Panc1 (cell line): ENCODE measurements around the gene STAP1. TPM values are rescaled to one million over a fixed set of nuclear protein-coding genes. Genes with fewer than 3 reads are reported as not detected.

Experiments
- ATAC-seq: fragments of 200-7000 bp; cut with Tn5 transposase; 2 replicates; pipeline ENCODE4 v1.9.1; 2020; ENCODE audit warnings: mild to moderate bottlenecking, moderate library complexity
- BruUV-seq: library from RNA; stranded (reverse); fragments of 400-500 nt; replicated peaks from 2 replicates; lab custom pipeline; 2021; lab: Mats Ljungman, UMichigan
- CTCF ChIA-PET: fragments of 300-600 bp; sonication (Branson Sonifier 250); formaldehyde crosslinking; loops from one replicate; lab custom pipeline; 2022; ENCODE audit warnings: antibody characterized with exemption; lab: Charles Lee
- POLR2A ChIA-PET: fragments of 300-600 bp; sonication (Branson Sonifier 250); formaldehyde crosslinking; loops from one replicate; lab custom pipeline; 2022; ENCODE audit warnings: antibody characterized with exemption; lab: Charles Lee
- DNase-seq: peaks from one replicate; pipeline ENCODE4 v3.0.0-alpha.2; 2010; ENCODE audit warnings: low read depth, low spot score
- H3K27ac ChIP-seq: 2 replicates; pipeline ENCODE4 v1.5.1; 2011; ENCODE audit warnings: mild to moderate bottlenecking, low read length, inconsistent platforms
- H3K27me3 ChIP-seq: fragments of 200-500 bp; sonication (Bioruptor generic); 2 replicates; pipeline ENCODE4 v1.6.0; 2014; ENCODE audit warnings: low read length, inconsistent platforms; ENCODE audit not compliant: control insufficient read depth, insufficient read depth
- H3K36me3 ChIP-seq: fragments of 200-500 bp; sonication (Bioruptor generic); 2 replicates; pipeline ENCODE4 v1.5.1; 2014; ENCODE audit warnings: inconsistent platforms, mild to moderate bottlenecking, low read length, moderate library complexity; ENCODE audit not compliant: control insufficient read depth, insufficient read depth
- H3K4me1 ChIP-seq: 2 replicates; pipeline ENCODE4 v1.5.1; 2011; ENCODE audit warnings: inconsistent platforms, mild to moderate bottlenecking, low read length, moderate library complexity; ENCODE audit not compliant: control insufficient read depth, insufficient read depth
- H3K4me3 ChIP-seq, 2 experiments: 2 replicates each; pipeline ENCODE4 v1.5.1; 2011 to 2012; ENCODE audit warnings: low read depth in 2 of 2, low read length in 2 of 2, mild to moderate bottlenecking in 2 of 2, inconsistent platforms in 1 of 2, moderate library complexity in 1 of 2
- H3K9me3 ChIP-seq: fragments of 200-500 bp; sonication (Bioruptor generic); 2 replicates; pipeline ENCODE4 v1.5.1; 2014; ENCODE audit warnings: low read depth, mild to moderate bottlenecking, inconsistent platforms, low read length, moderate library complexity; ENCODE audit not compliant: control insufficient read depth, insufficient read depth
- CTCF ChIP-seq: fragments of 450-650 bp; IDR thresholded peaks from 2 replicates; pipeline ENCODE4 v1.5.1; 2017; ENCODE audit warnings: mild to moderate bottlenecking
- POLR2AphosphoS5 ChIP-seq: IDR thresholded peaks from 2 replicates; pipeline ENCODE4 v1.6.1; 2012; ENCODE audit warnings: mild to moderate bottlenecking, low read depth, low read length, moderate library complexity
- REST ChIP-seq, 2 experiments: IDR thresholded peaks; 2 replicates each; pipeline ENCODE4 v1.6.1; 2011 to 2012; ENCODE audit warnings: low read depth in 2 of 2, control low read depth in 1 of 2, low read length in 1 of 2, mild to moderate bottlenecking in 1 of 2, moderate library complexity in 1 of 2; ENCODE audit not compliant: insufficient read depth in 1 of 2
- SIN3A ChIP-seq: IDR thresholded peaks from 2 replicates; pipeline ENCODE4 v1.6.1; 2012; ENCODE audit warnings: low read depth, mild to moderate bottlenecking, low read length, moderate library complexity, borderline replicate concordance; ENCODE audit not compliant: insufficient read depth
- TCF7L2 ChIP-seq: IDR thresholded peaks from 2 replicates; pipeline ENCODE4 v1.6.1; 2011; ENCODE audit warnings: mild to moderate bottlenecking, low read depth, low read length, inconsistent platforms
- in situ Hi-C: cut with HindIII; loops from 2 replicates; pipeline ENCODE4 v1.10.0; 2016; ENCODE audit warnings: low sequenced_read_pairs, low pct_unique_long_range_greater_than_20kb
- intact Hi-C: fragments of 100-400 bp; cut with micrococcal nuclease; formaldehyde crosslinking; loops from one replicate; pipeline ENCODE4 v1.10.0; 2022; ENCODE audit not compliant: unreplicated experiment
- total RNA-seq: library from RNA; stranded (reverse); gene quantifications from one replicate; pipeline ENCODE4 v1.2.1, GENCODE V29; 2021; ENCODE audit not compliant: unreplicated experiment

STAP1 gene
- total RNA-seq, 1 experiment from 2014 or later, result not detected

DNA sequence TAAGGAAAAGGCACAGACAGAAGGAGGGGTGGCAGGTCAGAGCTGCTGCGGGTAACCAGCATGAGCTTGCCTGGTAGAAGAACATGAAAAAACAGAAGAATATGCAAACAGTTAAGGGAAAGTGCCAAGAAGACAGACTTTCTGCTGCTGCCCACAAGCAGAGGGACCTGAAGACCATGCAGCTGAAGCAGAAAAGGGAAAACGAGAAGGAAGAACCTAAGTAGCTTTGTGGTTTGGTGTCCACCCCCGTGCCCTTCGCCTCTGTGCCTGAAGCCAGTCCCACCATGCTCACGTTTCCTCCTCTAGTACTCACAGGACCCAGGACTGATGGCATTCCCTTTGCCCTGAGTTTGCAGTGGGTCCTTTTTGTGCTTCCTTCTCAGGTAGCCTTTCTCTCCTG is 79.6 kb downstream of the STAP1 start:
- no peak overlapping the region for H3K4me3 ChIP-seq
- ChIA-PET CTCF (no interaction called here), POLR2A (no interaction called here)
- DNase-seq, result no peak
- TF ChIP-seq POLR2AphosphoS5 (no peak), REST (IDR thresholded peaks at IDR 0.05; ENCODE audit: insufficient read depth in 1 of 2, low read depth in 2 of 2, low read length in 1 of 2) (no peak), TCF7L2 (no peak), SIN3A (no peak), CTCF (no peak)
- in situ Hi-C loops, result no loop called here
- H3K27ac ChIP-seq, result no peak overlapping the region
- intact Hi-C loops, result no loop called here
- BruUV-seq, result no TSS peak
- H3K4me1 ChIP-seq, result no peaks in the 10 kb centered on the region
- peaks cover 14% of the 10 kb centered on the region for H3K36me3 ChIP-seq
- no peaks in the 10 kb centered on the region for H3K27me3 ChIP-seq
- H3K9me3 ChIP-seq, result no peaks in the 10 kb centered on the region
- no peak for ATAC-seq

GRCh38 chr4:67651536-67651935 is 93.0 kb downstream of the STAP1 start:
- BruUV-seq, result no TSS peak
- H3K4me3 ChIP-seq, result no peak overlapping the region
- in situ Hi-C loops (no loop called here), intact Hi-C loops (no loop called here)
- no peak overlapping the region for H3K27ac ChIP-seq
- no peaks in the 10 kb centered on the region; the same call in 1 of the 2 replicates for H3K36me3 ChIP-seq
- TF ChIP-seq CTCF, result no peak
- no peak for TF ChIP-seq TCF7L2
- TF ChIP-seq REST (IDR thresholded peaks at IDR 0.05; ENCODE audit: insufficient read depth in 1 of 2, low read depth in 2 of 2, low read length in 1 of 2), result no peak
- TF ChIP-seq POLR2AphosphoS5, result no peak
- no peaks in the 10 kb centered on the region for H3K4me1 ChIP-seq
- ChIA-PET CTCF (no interaction called here), POLR2A (no interaction called here)
- DNase-seq (no peak), ATAC-seq (no peak)
- no peaks in the 10 kb centered on the region for H3K9me3 ChIP-seq
- no peaks in the 10 kb centered on the region for H3K27me3 ChIP-seq

Other genes starting within 250 kb of the STAP1 start
- 10.1 TPM for gene CENPC, start 13.2 kb upstream of the STAP1 start, total RNA-seq
- 59.4 TPM for gene UBA6, start 142.4 kb downstream of the STAP1 start, total RNA-seq
- not detected for gene GNRHR, start 195.7 kb downstream of the STAP1 start, total RNA-seq